GM20000 (cell line): Measurements from ENCODE around the gene LAG3.

ENCODE experiments used
- DNase-seq: peaks from one replicate; pipeline ENCODE4 v3.0.0; 2012; ENCODE audit warnings: low spot score
- TF ChIP-seq, protein P1 (sequence below): IDR thresholded peaks from 2 replicates; pipeline ENCODE4 v1.5.1; 2012; ENCODE audit warnings: mild to moderate bottlenecking, control low read depth; ENCODE audit errors: extremely low read depth, missing control alignments

Gene LAG3

DNA sequence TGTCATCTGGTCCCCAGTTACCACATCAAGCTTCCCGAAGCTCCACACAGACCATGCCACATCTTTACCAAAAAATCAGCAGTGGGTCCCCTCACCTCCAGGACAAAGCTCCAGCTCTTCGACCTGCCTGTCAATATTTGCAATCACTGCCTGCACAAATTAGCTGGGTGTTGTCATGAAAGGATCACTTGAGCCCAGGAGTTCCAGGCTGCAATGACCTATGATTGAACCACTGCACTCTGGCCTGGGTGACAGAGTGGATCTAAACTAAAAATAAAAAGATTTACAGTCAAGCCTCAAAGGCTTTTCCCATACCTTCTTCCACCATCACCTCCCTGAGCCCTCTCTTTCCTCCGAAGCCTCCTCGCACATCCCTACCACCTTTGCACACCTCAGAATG lies 24.3 kb downstream of the LAG3 start:
- no peak for DNase-seq
- TF ChIP-seq, protein P1, sequence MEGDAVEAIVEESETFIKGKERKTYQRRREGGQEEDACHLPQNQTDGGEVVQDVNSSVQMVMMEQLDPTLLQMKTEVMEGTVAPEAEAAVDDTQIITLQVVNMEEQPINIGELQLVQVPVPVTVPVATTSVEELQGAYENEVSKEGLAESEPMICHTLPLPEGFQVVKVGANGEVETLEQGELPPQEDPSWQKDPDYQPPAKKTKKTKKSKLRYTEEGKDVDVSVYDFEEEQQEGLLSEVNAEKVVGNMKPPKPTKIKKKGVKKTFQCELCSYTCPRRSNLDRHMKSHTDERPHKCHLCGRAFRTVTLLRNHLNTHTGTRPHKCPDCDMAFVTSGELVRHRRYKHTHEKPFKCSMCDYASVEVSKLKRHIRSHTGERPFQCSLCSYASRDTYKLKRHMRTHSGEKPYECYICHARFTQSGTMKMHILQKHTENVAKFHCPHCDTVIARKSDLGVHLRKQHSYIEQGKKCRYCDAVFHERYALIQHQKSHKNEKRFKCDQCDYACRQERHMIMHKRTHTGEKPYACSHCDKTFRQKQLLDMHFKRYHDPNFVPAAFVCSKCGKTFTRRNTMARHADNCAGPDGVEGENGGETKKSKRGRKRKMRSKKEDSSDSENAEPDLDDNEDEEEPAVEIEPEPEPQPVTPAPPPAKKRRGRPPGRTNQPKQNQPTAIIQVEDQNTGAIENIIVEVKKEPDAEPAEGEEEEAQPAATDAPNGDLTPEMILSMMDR: no peak

GRCh38 chr12:6799147-6799546 lies 26.8 kb downstream of the LAG3 start:
- no peak for DNase-seq
- TF ChIP-seq, protein P1: no peak

- TF ChIP-seq, protein P1: no peak
- DNase-seq: no peak
Measured at GRCh38 chr12:6807170-6807569, 34.9 kb downstream of the LAG3 start.

GRCh38 chr12:6809056-6809455 lies 36.7 kb downstream of the LAG3 start:
- TF ChIP-seq, protein P1: no peak
- no peak for DNase-seq

DNA sequence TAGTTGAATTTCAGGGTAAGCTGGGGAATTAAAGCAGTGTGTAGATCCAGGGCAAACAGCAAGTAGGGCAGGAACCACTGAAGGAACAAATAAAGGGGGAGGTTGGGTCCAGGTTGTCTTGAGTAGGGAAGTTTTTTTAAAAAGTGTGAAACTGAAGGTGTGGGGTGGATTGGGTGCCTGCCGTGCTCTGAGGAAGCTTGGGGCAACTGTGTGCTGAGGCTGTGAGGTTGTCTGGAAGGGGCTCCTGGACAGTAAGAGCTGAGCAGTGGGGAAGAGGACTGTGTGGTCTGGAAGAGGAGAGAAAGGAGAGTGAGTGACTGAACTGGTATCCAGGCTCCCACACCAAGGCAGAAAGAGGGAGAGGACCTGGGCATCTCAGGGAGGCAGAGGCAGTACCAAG lies 38.4 kb downstream of the LAG3 start:
- DNase-seq: no peak
- TF ChIP-seq, protein P1: no peak

DNA sequence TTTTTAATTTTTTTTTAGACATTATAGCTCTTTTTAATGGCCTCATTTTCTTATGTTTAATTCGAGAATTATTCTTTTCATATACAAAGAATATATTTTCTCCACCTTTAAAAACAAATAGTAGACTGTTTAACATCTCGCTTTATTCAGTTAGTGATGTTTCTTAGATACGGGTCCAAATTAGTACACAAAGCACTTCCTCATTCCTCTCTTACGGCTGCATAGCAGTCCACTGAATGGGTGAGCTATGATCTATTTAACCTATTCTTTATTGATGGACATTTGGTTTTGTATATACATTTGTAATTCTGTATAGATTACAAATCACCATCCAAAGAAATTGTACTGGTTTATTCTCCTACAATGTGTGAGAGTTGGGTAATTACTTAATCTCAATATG lies 41.0 kb downstream of the LAG3 start:
- DNase-seq: no peak
- TF ChIP-seq, protein P1: no peak

DNA sequence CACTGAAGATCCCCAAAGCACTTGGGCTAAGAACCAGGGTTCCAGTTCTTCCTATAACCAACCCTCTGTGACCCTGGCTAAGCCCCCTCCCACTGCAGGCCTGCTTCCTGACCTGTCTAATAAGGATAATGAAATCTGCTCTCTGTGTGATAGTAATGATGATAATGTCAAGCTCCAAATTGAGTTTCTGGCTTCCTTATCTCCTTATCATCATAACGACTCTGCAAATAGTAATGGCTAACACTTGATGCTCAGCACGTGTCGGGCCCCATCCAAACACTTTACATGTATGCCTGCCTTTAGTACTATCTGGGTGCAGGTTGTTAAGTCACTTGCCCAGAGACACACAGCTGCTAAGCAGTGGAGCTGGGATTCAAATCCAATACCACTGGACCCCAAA lies 44.3 kb downstream of the LAG3 start:
- TF ChIP-seq, protein P1: no peak
- DNase-seq: no peak

DNA sequence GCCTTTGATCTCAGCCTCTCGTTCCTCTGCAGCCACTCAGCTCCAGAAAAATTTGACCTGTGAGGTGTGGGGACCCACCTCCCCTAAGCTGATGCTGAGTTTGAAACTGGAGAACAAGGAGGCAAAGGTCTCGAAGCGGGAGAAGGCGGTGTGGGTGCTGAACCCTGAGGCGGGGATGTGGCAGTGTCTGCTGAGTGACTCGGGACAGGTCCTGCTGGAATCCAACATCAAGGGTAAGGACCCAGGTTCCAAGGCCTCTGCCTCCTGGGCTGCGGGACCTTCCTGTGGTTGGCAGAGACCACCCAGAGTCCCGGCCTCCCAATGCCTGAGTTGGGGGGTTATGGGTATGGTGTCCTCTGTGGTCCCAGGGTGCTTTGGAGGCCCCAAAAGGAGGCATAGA lies 44.8 kb downstream of the LAG3 start:
- TF ChIP-seq, protein P1: no peak

More for the DNA sequence above, 44.8 kb downstream of the LAG3 start:
- DNase-seq: no peak
